Activated CD4-positive, alpha-beta memory T cell treated with anti-CD3 and anti-CD28 coated beads for 36 hours (primary cell): ENCODE results near the gene NLGN1. TPM values are rescaled to one million over a fixed set of nuclear protein-coding genes. Genes with fewer than 3 reads are reported as not detected.
"Not testable (repeated sequence)": the region's sequence is repeated elsewhere in the genome, so short reads cannot be mapped to it uniquely, and the experiment has no call there.

Experiments used
- CTCF ChIA-PET: fragments of 350-600 bp; sonication (Branson Sonifier 250); formaldehyde crosslinking; loops from one replicate; lab custom pipeline; 2021; ENCODE audit warnings: antibody characterized with exemption, inconsistent platforms; lab: Charles Lee
- POLR2A ChIA-PET: fragments of 350-600 bp; sonication (Branson Sonifier 250); formaldehyde crosslinking; loops from one replicate; lab custom pipeline; 2021; ENCODE audit warnings: antibody characterized with exemption; lab: Charles Lee
- DNase-seq: peaks from one replicate; pipeline ENCODE4 v3.0.0-alpha.2; 2020
- H3K27ac Mint-ChIP-seq: one replicate; pipeline ENCODE4 v1.8.0; 2021; ENCODE audit warnings: mixed read lengths
- H3K27me3 Mint-ChIP-seq: one replicate; pipeline ENCODE4 v1.8.0; 2021; ENCODE audit warnings: mixed read lengths
- H3K36me3 Mint-ChIP-seq: one replicate; pipeline ENCODE4 v1.8.0; 2021; ENCODE audit warnings: mixed read lengths
- H3K4me1 Mint-ChIP-seq: one replicate; pipeline ENCODE4 v1.8.0; 2021; ENCODE audit warnings: low read depth, mixed read lengths
- H3K4me3 Mint-ChIP-seq: one replicate; pipeline ENCODE4 v1.8.0; 2021; ENCODE audit warnings: mild to moderate bottlenecking, mixed read lengths
- H3K9me3 Mint-ChIP-seq: one replicate; pipeline ENCODE4 v1.8.0; 2021; ENCODE audit warnings: mixed read lengths
- intact Hi-C: fragments of 100-400 bp; cut with micrococcal nuclease; formaldehyde crosslinking; loops from one replicate; pipeline ENCODE4 v1.15.1; 2023
- total RNA-seq, 2 experiments: library from RNA; stranded (reverse); gene quantifications; one replicate each; pipeline ENCODE4 v1.2.3, GENCODE V29; 2021

Gene NLGN1
- total RNA-seq, 2 experiments from 2014 or later: not detected

DNA sequence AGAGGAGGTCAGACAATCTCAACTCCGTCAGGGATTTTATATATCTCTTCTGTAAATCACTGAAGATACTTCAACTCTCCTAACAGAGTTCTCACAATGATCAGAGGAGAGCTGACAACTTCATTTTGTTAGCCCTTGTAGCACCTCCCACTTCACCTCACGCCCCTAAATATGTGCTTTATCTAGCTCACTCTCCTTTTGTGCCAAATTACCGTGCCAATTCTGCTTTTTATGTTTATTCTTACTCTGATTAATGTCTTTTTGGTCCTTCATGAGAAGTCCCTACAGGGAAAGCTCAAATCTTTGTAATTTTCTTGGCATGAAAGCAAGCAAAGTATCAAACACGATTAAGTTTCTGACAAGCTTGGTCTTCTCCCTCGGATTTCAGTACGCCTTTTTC is 825.5 kb downstream of the NLGN1 start:
- Mint-ChIP-seq H3K4me1 (no peaks in the 10 kb centered on the region), H3K9me3 (no peaks in the 10 kb centered on the region), H3K27me3 (no peaks in the 10 kb centered on the region), H3K36me3 (no peaks in the 10 kb centered on the region), H3K4me3 (no peak overlapping the region), H3K27ac (no peak overlapping the region)
- ChIA-PET CTCF (no interaction called here), POLR2A (no interaction called here)
- DNase-seq: no peak
- intact Hi-C loops: no loop called here

DNA sequence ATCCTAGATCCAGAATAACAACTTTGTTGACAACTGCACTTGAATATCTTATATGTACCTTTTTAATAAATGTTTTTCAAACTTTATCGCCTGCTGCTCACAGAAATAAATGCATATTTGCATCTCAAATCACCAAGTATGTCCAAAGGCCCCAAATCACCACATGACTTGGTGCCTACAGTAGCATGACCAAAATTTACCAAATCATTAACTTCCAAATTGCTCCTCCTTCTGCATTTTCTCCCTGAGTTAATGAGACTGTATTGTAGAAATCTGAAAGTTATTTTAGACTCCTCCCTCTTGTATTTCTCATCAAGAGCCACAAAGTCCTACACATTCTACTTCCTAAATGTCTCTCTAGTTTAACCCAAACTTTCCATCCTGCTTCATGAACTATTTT is 826.1 kb downstream of the NLGN1 start:
- Mint-ChIP-seq H3K27ac (no peak overlapping the region), H3K4me1 (no peaks in the 10 kb centered on the region), H3K27me3 (no peaks in the 10 kb centered on the region), H3K9me3 (no peaks in the 10 kb centered on the region), H3K36me3 (no peaks in the 10 kb centered on the region), H3K4me3 (no peak overlapping the region)
- ChIA-PET POLR2A (no interaction called here), CTCF (no interaction called here)
- intact Hi-C loops: no loop called here
- DNase-seq: no peak

GRCh38 chr3:174229916-174230315 is 832.4 kb downstream of the NLGN1 start:
- H3K9me3 Mint-ChIP-seq: peaks cover 11% of the 10 kb centered on the region
- no peak overlapping the region for H3K27ac Mint-ChIP-seq
- ChIA-PET CTCF (no interaction called here), POLR2A (no interaction called here)
- no peak for DNase-seq
- intact Hi-C loops: no loop called here
- H3K4me3 Mint-ChIP-seq: no peak overlapping the region
- no peaks in the 10 kb centered on the region for H3K4me1 Mint-ChIP-seq
- H3K36me3 Mint-ChIP-seq: no peaks in the 10 kb centered on the region
- no peaks in the 10 kb centered on the region for H3K27me3 Mint-ChIP-seq

DNA sequence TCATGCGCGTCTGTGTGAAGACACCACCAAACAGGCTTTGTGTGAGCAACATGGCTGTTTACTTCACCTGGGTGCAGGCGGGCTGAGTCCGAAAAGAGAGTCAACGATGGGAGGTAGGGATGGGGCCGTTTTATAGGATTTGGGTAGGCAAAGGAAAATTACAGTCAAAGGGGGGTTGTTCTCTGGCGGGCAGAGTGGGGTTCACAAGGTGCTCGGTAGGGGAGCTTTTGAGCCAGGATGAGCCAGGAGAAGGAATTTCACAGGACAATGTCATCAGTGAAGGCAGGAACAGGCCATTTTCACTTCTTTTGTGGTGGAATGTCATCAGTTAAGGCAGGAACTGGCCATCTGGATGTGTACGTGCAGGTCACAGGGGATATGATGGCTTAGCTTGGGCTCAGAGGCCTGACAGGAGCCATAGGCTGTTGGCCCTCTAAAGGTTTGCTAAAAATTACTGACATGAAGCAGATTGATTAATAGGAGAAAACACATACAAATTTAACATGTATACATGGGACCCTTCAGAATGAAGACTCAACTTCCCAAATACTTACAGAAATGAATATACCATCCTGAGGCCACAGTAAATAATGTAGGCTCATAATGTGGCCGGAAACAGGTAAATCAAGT is 834.6 kb downstream of the NLGN1 start:
- H3K36me3 Mint-ChIP-seq, intact Hi-C loops, H3K4me3 Mint-ChIP-seq, H3K4me1 Mint-ChIP-seq, H3K27ac Mint-ChIP-seq, DNase-seq, POLR2A ChIA-PET, CTCF ChIA-PET, H3K27me3 Mint-ChIP-seq: not testable (repeated sequence)
- peaks cover 11% of the 10 kb centered on the region for H3K9me3 Mint-ChIP-seq

GRCh38 chr3:174232658-174233429 is 835.3 kb downstream of the NLGN1 start:
- no peaks in the 10 kb centered on the region for H3K36me3 Mint-ChIP-seq

GRCh38 chr3:174233511-174233910 is 836.0 kb downstream of the NLGN1 start:
- no peaks in the 10 kb centered on the region for H3K36me3 Mint-ChIP-seq
- no peaks in the 10 kb centered on the region for H3K27me3 Mint-ChIP-seq
- DNase-seq: no peak
- no peak overlapping the region for H3K4me3 Mint-ChIP-seq
- H3K27ac Mint-ChIP-seq: no peak overlapping the region
- no peaks in the 10 kb centered on the region for H3K4me1 Mint-ChIP-seq
- CTCF ChIA-PET: no interaction called here
- POLR2A ChIA-PET: no interaction called here
- intact Hi-C loops: no loop called here
- peaks cover 13% of the 10 kb centered on the region for H3K9me3 Mint-ChIP-seq

More at GRCh38 chr3:174232658-174233429, 835.3 kb downstream of the NLGN1 start:
- ChIA-PET POLR2A (no interaction called here), CTCF (no interaction called here)
- Mint-ChIP-seq H3K27me3 (no peaks in the 10 kb centered on the region), H3K4me1 (no peaks in the 10 kb centered on the region), H3K4me3 (no peak overlapping the region), H3K9me3 (peaks cover 11% of the 10 kb centered on the region), H3K27ac (no peak overlapping the region)
- intact Hi-C loops: no loop called here
- DNase-seq: no peak

DNA sequence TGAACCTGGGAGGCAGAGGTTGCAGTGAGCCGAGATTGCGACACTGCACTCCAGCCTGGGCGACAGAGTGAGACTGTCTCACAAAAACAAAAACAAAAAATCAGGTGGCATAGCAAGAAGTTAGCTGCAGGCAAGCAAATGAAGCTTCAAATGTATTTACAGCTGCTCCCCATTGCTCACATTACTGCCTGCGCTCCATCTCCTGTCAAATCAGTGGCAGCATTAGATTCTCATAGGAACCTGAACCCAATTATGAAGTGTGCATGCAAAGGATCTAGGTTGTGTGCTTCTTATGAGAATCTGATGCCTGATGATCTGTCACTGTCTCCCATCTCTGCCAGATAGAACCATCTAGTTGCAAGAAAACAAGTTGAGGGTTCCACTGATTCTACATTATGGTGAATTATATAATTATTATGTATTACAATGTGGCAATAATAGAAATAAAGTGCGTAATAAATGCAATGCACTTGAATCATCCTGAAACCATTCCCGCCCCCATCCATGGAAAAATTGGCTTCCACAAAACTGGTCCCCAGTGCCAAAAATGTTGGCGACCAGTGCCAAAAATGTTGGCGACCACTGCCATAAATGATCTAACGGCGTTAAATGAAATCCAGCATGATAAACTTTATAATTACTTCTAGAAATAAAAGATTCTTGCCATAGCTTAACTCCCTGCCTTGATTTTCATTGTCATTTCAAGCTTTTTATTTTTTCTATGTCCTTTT is 844.9 kb downstream of the NLGN1 start:
- no peaks in the 10 kb centered on the region for H3K27me3 Mint-ChIP-seq
- POLR2A ChIA-PET: no interaction called here
- intact Hi-C loops: no loop called here
- CTCF ChIA-PET: no interaction called here
- H3K9me3 Mint-ChIP-seq: peaks cover 2% of the 10 kb centered on the region
- DNase-seq: no peak
- H3K4me3 Mint-ChIP-seq: no peak overlapping the region
- H3K27ac Mint-ChIP-seq: no peak overlapping the region
- no peaks in the 10 kb centered on the region for H3K4me1 Mint-ChIP-seq
- no peaks in the 10 kb centered on the region for H3K36me3 Mint-ChIP-seq

DNA sequence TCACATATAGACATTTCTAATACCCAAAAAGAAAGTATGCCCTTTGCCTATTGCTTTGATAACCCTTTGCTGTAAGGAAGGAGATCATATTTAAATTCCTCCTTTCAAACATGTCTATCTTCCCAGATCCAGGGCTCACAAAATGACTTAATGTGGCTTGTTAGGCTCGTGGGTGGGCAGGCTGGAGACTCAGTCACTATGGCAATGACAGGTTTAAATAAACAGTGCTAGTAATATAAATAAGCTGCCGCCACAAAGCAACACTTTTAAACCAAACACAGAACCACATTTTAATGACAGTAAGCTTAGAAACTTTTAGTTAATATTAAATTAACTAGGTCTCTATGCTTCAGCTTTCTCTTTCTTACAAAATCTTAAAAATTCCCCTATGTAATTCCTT is 845.6 kb downstream of the NLGN1 start:
- intact Hi-C loops: no loop called here
- POLR2A ChIA-PET: no interaction called here
- no peak for DNase-seq

DNA sequence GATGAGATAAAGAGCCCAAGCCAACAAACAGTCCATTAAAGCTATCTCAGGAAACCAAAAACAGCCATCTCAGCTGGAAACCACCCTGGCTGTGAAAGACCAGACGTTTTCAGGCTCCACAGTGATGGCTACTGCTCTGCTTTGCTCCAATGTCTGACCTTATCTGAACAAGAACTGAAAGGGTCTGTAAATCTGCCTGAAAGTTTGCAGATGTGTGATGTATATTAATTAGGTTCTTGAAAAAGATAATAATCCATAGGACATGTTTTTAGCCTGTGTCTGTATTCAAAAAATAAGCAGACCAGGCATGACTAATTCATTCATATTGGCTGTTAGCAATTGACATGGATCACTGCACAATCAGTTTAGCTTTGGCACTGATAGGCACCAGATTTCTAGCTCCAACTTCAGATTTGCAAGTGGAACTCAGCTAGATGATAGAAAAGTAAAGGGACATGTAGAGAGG is 850.2 kb downstream of the NLGN1 start:
- no peak for DNase-seq
- POLR2A ChIA-PET: no interaction called here
- Mint-ChIP-seq H3K27ac (no peak overlapping the region), H3K27me3 (no peaks in the 10 kb centered on the region), H3K4me1 (no peaks in the 10 kb centered on the region), H3K36me3 (no peaks in the 10 kb centered on the region), H3K9me3 (no peaks in the 10 kb centered on the region), H3K4me3 (no peak overlapping the region)
- intact Hi-C loops: no loop called here
- CTCF ChIA-PET: no interaction called here

More for the DNA sequence above, 845.6 kb downstream of the NLGN1 start:
- H3K4me3 Mint-ChIP-seq: no peak overlapping the region
- H3K27ac Mint-ChIP-seq: no peak overlapping the region
- CTCF ChIA-PET: no interaction called here
- no peaks in the 10 kb centered on the region for H3K4me1 Mint-ChIP-seq
- H3K36me3 Mint-ChIP-seq: no peaks in the 10 kb centered on the region
- H3K27me3 Mint-ChIP-seq: no peaks in the 10 kb centered on the region
- H3K9me3 Mint-ChIP-seq: no peaks in the 10 kb centered on the region

DNA sequence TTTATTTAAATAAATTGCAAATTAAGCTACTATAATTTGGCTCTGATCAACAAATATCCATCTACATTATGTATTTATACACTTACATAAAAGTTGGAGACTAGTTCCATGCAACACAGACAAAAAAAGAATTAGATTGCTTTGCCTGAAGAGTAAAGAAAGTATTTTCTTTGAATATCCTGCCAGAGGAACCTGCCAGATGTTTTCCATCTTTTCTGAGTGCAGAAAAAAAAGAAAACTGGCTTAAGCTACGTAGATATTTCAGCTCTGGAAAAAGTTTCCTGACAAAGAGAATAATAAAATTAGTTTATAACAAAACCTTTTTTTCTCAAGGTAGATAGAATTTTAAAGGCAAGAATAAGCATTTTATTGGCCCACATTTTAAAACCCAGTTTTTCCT is 854.1 kb downstream of the NLGN1 start:
- CTCF ChIA-PET: no interaction called here
- intact Hi-C loops: no loop called here
- H3K4me1 Mint-ChIP-seq: no peaks in the 10 kb centered on the region
- no peaks in the 10 kb centered on the region for H3K36me3 Mint-ChIP-seq
- POLR2A ChIA-PET: no interaction called here
- DNase-seq: no peak
- H3K27ac Mint-ChIP-seq: no peak overlapping the region
- no peak overlapping the region for H3K4me3 Mint-ChIP-seq
- H3K27me3 Mint-ChIP-seq: no peaks in the 10 kb centered on the region
- peaks cover 2% of the 10 kb centered on the region for H3K9me3 Mint-ChIP-seq

DNA sequence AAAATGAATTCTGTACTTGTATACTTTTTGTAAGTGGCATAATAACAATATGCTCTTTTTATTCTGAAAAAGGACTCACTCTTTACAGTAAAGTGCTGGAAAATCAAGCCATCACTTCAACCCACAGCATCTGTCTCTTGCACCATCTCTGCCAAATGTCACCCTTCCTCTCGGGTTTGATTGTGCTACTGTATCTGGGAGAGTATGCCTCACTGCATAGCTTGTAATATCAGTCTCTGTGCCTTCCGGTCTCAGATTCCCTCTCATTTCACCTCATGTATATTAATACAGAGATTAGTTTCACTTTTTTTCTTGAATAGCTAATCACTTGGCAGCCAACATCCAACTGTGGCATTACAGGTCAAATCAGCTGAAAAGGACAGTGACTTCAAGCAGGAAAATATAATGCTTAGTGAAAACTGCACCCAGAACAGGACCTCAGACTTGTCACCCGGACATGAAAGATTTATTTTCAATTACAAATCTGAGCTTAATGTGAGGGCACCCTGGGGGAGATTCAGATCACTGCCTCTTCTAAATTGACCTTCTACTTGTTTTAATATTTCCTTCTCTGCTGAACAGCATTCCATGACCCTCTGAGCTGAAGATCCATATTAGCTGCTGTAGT is 855.8 kb downstream of the NLGN1 start:
- H3K4me3 Mint-ChIP-seq: no peak overlapping the region
- intact Hi-C loops: no loop called here
- DNase-seq: no peak
- H3K9me3 Mint-ChIP-seq: peaks cover 2% of the 10 kb centered on the region
- no peaks in the 10 kb centered on the region for H3K4me1 Mint-ChIP-seq
- no peak overlapping the region for H3K27ac Mint-ChIP-seq
- ChIA-PET CTCF (no interaction called here), POLR2A (no interaction called here)
- H3K36me3 Mint-ChIP-seq: no peaks in the 10 kb centered on the region
- H3K27me3 Mint-ChIP-seq: no peaks in the 10 kb centered on the region

DNA sequence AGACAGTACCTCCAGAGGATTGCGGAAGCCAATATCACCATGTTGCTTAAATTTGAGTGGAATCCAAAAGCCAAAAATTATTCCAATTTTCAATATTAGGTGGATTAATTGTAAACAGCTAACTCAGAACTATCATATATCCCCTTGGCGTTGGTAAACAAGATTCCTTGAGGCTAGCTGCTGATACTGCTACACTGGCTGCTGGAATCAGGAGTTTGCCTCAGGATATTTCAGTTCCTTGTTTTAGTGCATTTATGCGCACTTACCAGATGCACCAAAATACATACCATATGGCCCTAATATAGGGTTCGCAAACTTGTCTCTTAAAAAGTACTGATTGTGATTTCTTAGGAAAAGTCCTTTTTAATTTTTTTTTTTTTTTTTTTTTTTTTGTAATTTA is 856.4 kb downstream of the NLGN1 start:
- Mint-ChIP-seq H3K27me3 (no peaks in the 10 kb centered on the region), H3K4me1 (no peaks in the 10 kb centered on the region), H3K4me3 (no peak overlapping the region), H3K27ac (no peak overlapping the region), H3K9me3 (peaks cover 2% of the 10 kb centered on the region), H3K36me3 (no peaks in the 10 kb centered on the region)
- intact Hi-C loops: no loop called here
- DNase-seq: no peak
- POLR2A ChIA-PET: no interaction called here
- CTCF ChIA-PET: no interaction called here
